OCI-LY3 (cell line): ENCODE results near the gene AGTR1.
"Not testable (repeated sequence)": the region's sequence is repeated elsewhere in the genome, so short reads cannot be mapped to it uniquely, and the experiment has no call there.

Source experiments
- H2AFZ ChIP-seq: fragments of 200-600, 300-600 bp; shearing (Covaris generic); 2 replicates; pipeline ENCODE4 v1.6.0; 2014; ENCODE audit warnings: antibody characterized with exemption, low read depth, low read length
- H3K27ac ChIP-seq: fragments of 200-600, 300-600 bp; sonication (generic); 2 replicates; pipeline ENCODE4 v1.5.1; 2014; ENCODE audit warnings: mild to moderate bottlenecking, low read length, moderate library complexity, mixed read lengths
- H3K27me3 ChIP-seq: fragments of 200-600, 300-600 bp; sonication (generic); 2 replicates; pipeline ENCODE4 v1.6.1; 2014; ENCODE audit warnings: low read depth, low read length, mixed read lengths
- H3K36me3 ChIP-seq: fragments of 200-600, 300-600 bp; sonication (generic); replicated peaks from 2 replicates; pipeline ENCODE3; 2014; ENCODE audit warnings: low read depth, low read length, mixed read lengths
- H3K4me1 ChIP-seq: fragments of 300-600, 200-600 bp; sonication (generic); 2 replicates; pipeline ENCODE4 v1.6.1; 2014; ENCODE audit warnings: low read length, mixed read lengths
- H3K4me2 ChIP-seq: fragments of 200-600, 300-600 bp; sonication (generic); 2 replicates; pipeline ENCODE4 v1.6.1; 2014; ENCODE audit warnings: low read length, mixed read lengths
- H3K4me3 ChIP-seq: fragments of 300-600, 200-600 bp; sonication (generic); 2 replicates; pipeline ENCODE4 v1.5.1; 2014; ENCODE audit warnings: antibody characterized with exemption, mild to moderate bottlenecking, low read length, moderate library complexity
- H3K79me2 ChIP-seq: fragments of 300-600, 200-600 bp; shearing (Covaris generic); 2 replicates; pipeline ENCODE4 v1.6.1; 2014; ENCODE audit warnings: mild to moderate bottlenecking, low read length, mixed read lengths
- H3K9ac ChIP-seq: fragments of 300-600, 200-600 bp; shearing (Covaris generic); 2 replicates; pipeline ENCODE4 v1.6.0; 2014; ENCODE audit warnings: mild to moderate bottlenecking, low read length, moderate library complexity
- H3K9me3 ChIP-seq: fragments of 200-600, 300-600 bp; shearing (Covaris generic); 2 replicates; pipeline ENCODE4 v1.6.1; 2014; ENCODE audit warnings: low read length, mixed read lengths; ENCODE audit not compliant: insufficient read depth
- H4K20me1 ChIP-seq: fragments of 200-600, 300-600 bp; sonication (generic); 2 replicates; pipeline ENCODE4 v1.6.1; 2016; ENCODE audit warnings: low read length, mixed read lengths; ENCODE audit not compliant: insufficient read depth
- CTCF ChIP-seq: fragments of 200-600, 300-600 bp; sonication (generic); IDR thresholded peaks from 2 replicates; pipeline ENCODE4 v1.5.1; 2014; ENCODE audit warnings: antibody characterized with exemption, low read length, low read depth
- EZH2phosphoT487 ChIP-seq: fragments of 200-600 bp; shearing (Covaris generic); IDR thresholded peaks from 2 replicates; pipeline ENCODE4 v1.6.1; 2018; ENCODE audit warnings: antibody characterized with exemption, mixed run types, low read depth

AGTR1 gene

DNA sequence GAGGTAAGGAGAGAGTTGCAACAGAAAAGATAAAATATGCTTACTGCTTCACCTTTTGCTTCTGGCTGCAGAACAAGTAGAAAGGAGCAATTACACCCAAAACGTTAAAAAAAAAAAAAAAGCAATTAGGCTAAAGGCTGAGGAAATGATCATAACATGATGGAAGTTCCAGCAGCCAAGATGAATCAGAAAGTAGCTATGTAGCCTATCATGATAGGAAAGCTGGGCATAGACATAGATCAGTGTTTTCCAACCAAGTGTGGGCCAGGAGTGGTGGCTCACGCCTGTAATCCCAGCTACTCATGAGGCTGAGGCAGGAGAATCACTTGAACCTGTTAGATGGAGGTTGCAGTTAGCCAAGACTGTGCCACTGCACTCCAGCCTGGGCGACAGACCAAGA lies 52.6 kb downstream of the AGTR1 start:
- Histone ChIP-seq H3K9ac (no peak overlapping the region), H3K36me3 (no peaks in the 10 kb centered on the region), H3K4me2 (no peak overlapping the region), H3K27ac (no peak overlapping the region), H4K20me1 (no peaks in the 10 kb centered on the region), H3K79me2 (no peaks in the 10 kb centered on the region), H2AFZ (no peak overlapping the region), H3K4me1 (no peaks in the 10 kb centered on the region), H3K9me3 (no peaks in the 10 kb centered on the region), H3K27me3 (0 out of 2 replicates have a peak, but pooled peaks cover 3% of the 10 kb centered on the region), H3K4me3 (no peak overlapping the region)
- no peak for TF ChIP-seq EZH2phosphoT487
- no peak for TF ChIP-seq CTCF

GRCh38 chr3:148751461-148751860 lies 53.8 kb downstream of the AGTR1 start:
- no peak overlapping the region for H3K27ac ChIP-seq
- no peak overlapping the region for H3K4me3 ChIP-seq
- no peaks in the 10 kb centered on the region for H4K20me1 ChIP-seq
- no peak overlapping the region for H3K4me2 ChIP-seq
- H3K36me3 ChIP-seq, result no peaks in the 10 kb centered on the region
- no peaks in the 10 kb centered on the region for H3K4me1 ChIP-seq
- no peak for TF ChIP-seq CTCF
- TF ChIP-seq EZH2phosphoT487, result no peak
- no peak overlapping the region for H3K9ac ChIP-seq
- 0 out of 2 replicates have a peak, but pooled peaks cover 3% of the 10 kb centered on the region for H3K27me3 ChIP-seq
- no peaks in the 10 kb centered on the region for H3K9me3 ChIP-seq
- H3K79me2 ChIP-seq, result no peaks in the 10 kb centered on the region
- no peak overlapping the region for H2AFZ ChIP-seq

DNA sequence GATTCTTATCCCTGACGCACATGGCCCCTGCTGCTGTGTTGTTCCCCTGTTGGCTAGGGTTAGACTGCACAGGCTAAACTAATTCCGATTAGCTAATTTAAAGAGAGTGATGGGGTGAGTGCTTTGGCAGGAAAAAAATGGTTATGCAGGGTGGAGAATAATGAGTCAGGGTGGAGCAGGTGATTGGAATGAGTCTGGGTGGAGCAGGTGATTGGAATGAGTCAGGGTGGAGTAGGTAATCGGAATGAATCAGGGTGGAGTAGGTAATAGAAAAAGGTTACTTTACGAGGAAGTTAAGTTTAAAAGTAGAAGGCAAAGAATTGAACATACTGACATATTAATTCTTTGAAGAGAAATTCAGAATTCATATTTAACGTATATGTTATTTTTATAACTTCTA lies 55.7 kb downstream of the AGTR1 start:
- not testable (repeated sequence) for H3K9me3 ChIP-seq, H3K36me3 ChIP-seq, H3K27ac ChIP-seq, H2AFZ ChIP-seq, H4K20me1 ChIP-seq, H3K4me2 ChIP-seq, H3K79me2 ChIP-seq, H3K4me3 ChIP-seq, H3K27me3 ChIP-seq, H3K4me1 ChIP-seq, H3K9ac ChIP-seq

- no peak overlapping the region for H3K9ac ChIP-seq
- H3K9me3 ChIP-seq, result no peaks in the 10 kb centered on the region
- no peaks in the 10 kb centered on the region for H3K36me3 ChIP-seq
- no peak overlapping the region for H3K4me2 ChIP-seq
- H3K27ac ChIP-seq, result no peak overlapping the region
- 0 out of 2 replicates have a peak, but pooled peaks cover 5% of the 10 kb centered on the region for H3K4me1 ChIP-seq
- no peak overlapping the region for H2AFZ ChIP-seq
- H3K27me3 ChIP-seq, result 0 out of 2 replicates have a peak, but pooled peaks cover 3% of the 10 kb centered on the region
- H3K4me3 ChIP-seq, result no peak overlapping the region
- TF ChIP-seq EZH2phosphoT487, result no peak
- no peak for TF ChIP-seq CTCF
- no peaks in the 10 kb centered on the region for H3K79me2 ChIP-seq
- H4K20me1 ChIP-seq, result no peaks in the 10 kb centered on the region
Observed at GRCh38 chr3:148755570-148755969, 57.9 kb downstream of the AGTR1 start.

GRCh38 chr3:148756311-148756710 lies 58.6 kb downstream of the AGTR1 start:
- Histone ChIP-seq H3K27ac (no peak overlapping the region), H3K79me2 (no peaks in the 10 kb centered on the region), H3K4me1 (0 out of 2 replicates have a peak, but pooled peaks cover 5% of the 10 kb centered on the region), H3K4me2 (no peak overlapping the region), H3K9me3 (no peaks in the 10 kb centered on the region), H3K4me3 (no peak overlapping the region), H3K9ac (no peak overlapping the region), H3K36me3 (no peaks in the 10 kb centered on the region), H2AFZ (no peak overlapping the region), H4K20me1 (no peaks in the 10 kb centered on the region), H3K27me3 (0 out of 2 replicates have a peak, but pooled peaks cover 3% of the 10 kb centered on the region)
- no peak for TF ChIP-seq CTCF
- no peak for TF ChIP-seq EZH2phosphoT487
